Activated CD4-positive, CD25-positive, alpha-beta regulatory T cell treated with anti-CD3 and anti-CD28 coated beads, Interleukin-2, amount 50 U/mL, for 72 hours (primary cell): ENCODE results near the gene PARVB.
A peak's percentile ranks its signal among the peaks of the same experiment; 100 is the strongest.

Experiments
- DNase-seq: peaks from one replicate; pipeline ENCODE4 v3.0.0; 2021

Gene PARVB

GRCh38 chr22:44186737-44187136 is 162.6 kb downstream of the PARVB start:
- no peak for DNase-seq

- DNase-seq: peak; percentile 23
These were observed 163.6 kb downstream of the PARVB start for GRCh38 chr22:44187652-44188230.

GRCh38 chr22:44188316-44188715 is 164.2 kb downstream of the PARVB start:
- no peak for DNase-seq

GRCh38 chr22:44188986-44189630 is 165.0 kb downstream of the PARVB start:
- no peak for DNase-seq

GRCh38 chr22:44190381-44190976 is 166.4 kb downstream of the PARVB start:
- DNase-seq: no peak

GRCh38 chr22:44191036-44191454 is 166.9 kb downstream of the PARVB start:
- no peak for DNase-seq

GRCh38 chr22:44192098-44192815 is 168.2 kb downstream of the PARVB start:
- DNase-seq: peak; percentile 62

GRCh38 chr22:44192816-44193534 is 168.9 kb downstream of the PARVB start:
- DNase-seq: no peak

GRCh38 chr22:44193535-44193891 is 169.4 kb downstream of the PARVB start:
- DNase-seq: no peak

GRCh38 chr22:44194569-44194968 is 170.5 kb downstream of the PARVB start:
- DNase-seq: no peak

GRCh38 chr22:44195189-44195871 is 171.2 kb downstream of the PARVB start:
- no peak for DNase-seq

- no peak for DNase-seq
These were observed 172.1 kb downstream of the PARVB start for GRCh38 chr22:44196241-44196640.

GRCh38 chr22:44196731-44197131 is 172.6 kb downstream of the PARVB start:
- peak; percentile 25 for DNase-seq

- no peak for DNase-seq
These were observed 173.2 kb downstream of the PARVB start for GRCh38 chr22:44197271-44197670.

GRCh38 chr22:44199164-44199563 is 175.1 kb downstream of the PARVB start:
- DNase-seq: no peak

- no peak for DNase-seq
These were observed 175.8 kb downstream of the PARVB start for GRCh38 chr22:44199866-44200265.

- peak; percentile 27 for DNase-seq
These were observed 176.3 kb downstream of the PARVB start for GRCh38 chr22:44200451-44200850.

GRCh38 chr22:44200855-44201550 is 176.9 kb downstream of the PARVB start:
- DNase-seq: peak; percentile 21

GRCh38 chr22:44201665-44202064 is 177.6 kb downstream of the PARVB start:
- DNase-seq: peak; percentile 21

GRCh38 chr22:44202261-44202789 is 178.2 kb downstream of the PARVB start:
- DNase-seq: peak; percentile 17

- DNase-seq: no peak
These were observed 179.1 kb downstream of the PARVB start for GRCh38 chr22:44203203-44203602.
